ENCODE measurements around the gene SUN5. TPM values are rescaled to one million over a fixed set of nuclear protein-coding genes. Genes with fewer than 3 reads are reported as not detected.
"Not testable (repeated sequence)": the region's sequence is repeated elsewhere in the genome, so short reads cannot be mapped to it uniquely, and the experiment has no call there.

SUN5 gene
- not detected in 2 replicates for total RNA-seq (2014; rRNA removed; shearing (Covaris generic))
- polyA plus RNA-seq (2014; cell fraction: nucleus; rRNA removed): not detected in 2 replicates

GRCh38 chr20:33004141-33004751, at the start of gene SUN5:
Gene SUN5 (minus strand): TSS chr20:33004433. CDS start chr20:33004340, 93 bp downstream.
- no peak for DNase-seq (ENCODE audit: extremely low read depth, low read depth)

GRCh38 chr20:33053291-33054106, 49.3 kb upstream of the SUN5 start, which contains the start of gene BPIFB3:
Gene BPIFB3 (plus strand): TSS chr20:33053903. CDS start chr20:33055436, 1,533 bp downstream.
- no peak for DNase-seq (ENCODE audit: extremely low read depth, low read depth)

GRCh38 chr20:33051333-33051732, 47.1 kb upstream of the SUN5 start:
- DNase-seq (ENCODE audit: extremely low read depth, low read depth): no peak

- no peak for DNase-seq (ENCODE audit: extremely low read depth, low read depth)
Observed at GRCh38 chr20:33046412-33046811, 42.2 kb upstream of the SUN5 start.

- not testable (repeated sequence) for DNase-seq (ENCODE audit: extremely low read depth, low read depth)
Observed at GRCh38 chr20:33045129-33045721, 41.0 kb upstream of the SUN5 start.

- no peak for DNase-seq (ENCODE audit: extremely low read depth, low read depth)
Observed at GRCh38 chr20:33043731-33044181, 39.5 kb upstream of the SUN5 start.

- DNase-seq (ENCODE audit: extremely low read depth, low read depth): no peak
Observed at GRCh38 chr20:33042983-33043730, 38.9 kb upstream of the SUN5 start.

- DNase-seq (ENCODE audit: extremely low read depth, low read depth): no peak
Observed at GRCh38 chr20:33042430-33042829, 38.2 kb upstream of the SUN5 start.

GRCh38 chr20:33038243-33038642, 34.0 kb upstream of the SUN5 start:
- no peak for DNase-seq (ENCODE audit: extremely low read depth, low read depth)

GRCh38 chr20:33037456-33037855, 33.2 kb upstream of the SUN5 start:
- DNase-seq (ENCODE audit: extremely low read depth, low read depth): no peak

GRCh38 chr20:33034901-33035492, 30.8 kb upstream of the SUN5 start:
- no peak for DNase-seq (ENCODE audit: extremely low read depth, low read depth)

- DNase-seq (ENCODE audit: extremely low read depth, low read depth): no peak
Observed at GRCh38 chr20:33034115-33034514, 29.9 kb upstream of the SUN5 start.

GRCh38 chr20:33033381-33033780, 29.1 kb upstream of the SUN5 start:
- DNase-seq (ENCODE audit: extremely low read depth, low read depth): no peak

GRCh38 chr20:33032555-33032954, 28.3 kb upstream of the SUN5 start:
- DNase-seq (ENCODE audit: extremely low read depth, low read depth): no peak

- DNase-seq (ENCODE audit: extremely low read depth, low read depth): no peak
Observed at GRCh38 chr20:33031531-33031930, 27.3 kb upstream of the SUN5 start, which contains the start of gene BPIFB6. Gene BPIFB6 (plus strand): TSS chr20:33031648. CDS start chr20:33031648, 0 bp downstream.

- no peak for DNase-seq (ENCODE audit: extremely low read depth, low read depth)
Observed at GRCh38 chr20:33030569-33030968, 26.3 kb upstream of the SUN5 start.

GRCh38 chr20:33030076-33030475, 25.8 kb upstream of the SUN5 start:
- DNase-seq (ENCODE audit: extremely low read depth, low read depth): no peak

GRCh38 chr20:33028875-33029274, 24.6 kb upstream of the SUN5 start:
- DNase-seq (ENCODE audit: extremely low read depth, low read depth): no peak

- no peak for DNase-seq (ENCODE audit: extremely low read depth, low read depth)
Observed at GRCh38 chr20:33027769-33028751, 23.8 kb upstream of the SUN5 start.
